GM19467 (cell line): Measurements from ENCODE around the gene MC4R.
"Not testable (repeated sequence)": the region's sequence is repeated elsewhere in the genome, so short reads cannot be mapped to it uniquely, and the experiment has no call there.

Experiments used
- ATAC-seq: cut with Tn5 transposase; IDR thresholded peaks from one replicate; pipeline ENCODE4 v1.9.1; 2021; ENCODE audit warnings: mild to moderate bottlenecking, moderate library complexity; ENCODE audit not compliant: unreplicated experiment

The MC4R gene

GRCh38 chr18:60372596-60372995 is at the start of gene MC4R:
Gene MC4R (minus strand): TSS chr18:60372775. CDS start chr18:60372349, 426 bp downstream.
- no peak for ATAC-seq

GRCh38 chr18:60422306-60422705 is 49.7 kb upstream of the MC4R start:
- not testable (repeated sequence) for ATAC-seq

GRCh38 chr18:60421356-60422118 is 49.0 kb upstream of the MC4R start:
- ATAC-seq: no peak

- no peak for ATAC-seq
Observed at GRCh38 chr18:60417946-60418345, 45.4 kb upstream of the MC4R start.

GRCh38 chr18:60413944-60414547 is 41.5 kb upstream of the MC4R start:
- ATAC-seq: peak; percentile 61

- no peak for ATAC-seq
Observed at GRCh38 chr18:60411715-60412114, 39.1 kb upstream of the MC4R start.

GRCh38 chr18:60406721-60407120 is 34.1 kb upstream of the MC4R start:
- no peak for ATAC-seq

GRCh38 chr18:60404486-60405085 is 32.0 kb upstream of the MC4R start:
- no peak for ATAC-seq

- ATAC-seq: no peak
Observed at GRCh38 chr18:60401346-60401745, 28.8 kb upstream of the MC4R start.

GRCh38 chr18:60391571-60392226 is 19.1 kb upstream of the MC4R start:
- no peak for ATAC-seq

GRCh38 chr18:60389314-60389713 is 16.7 kb upstream of the MC4R start:
- ATAC-seq: no peak

- no peak for ATAC-seq
Observed at GRCh38 chr18:60385693-60386092, 13.1 kb upstream of the MC4R start.

- no peak for ATAC-seq
Observed at GRCh38 chr18:60383893-60384292, 11.3 kb upstream of the MC4R start.

GRCh38 chr18:60377778-60378469 is 5.3 kb upstream of the MC4R start:
- ATAC-seq: no peak

GRCh38 chr18:60372132-60372531 is 443 bp downstream of the MC4R start:
- no peak for ATAC-seq

GRCh38 chr18:60358516-60358915 is 14.1 kb downstream of the MC4R start:
- ATAC-seq: no peak

GRCh38 chr18:60350941-60351340 is 21.6 kb downstream of the MC4R start:
- no peak for ATAC-seq

- no peak for ATAC-seq
Observed at GRCh38 chr18:60350150-60350549, 22.4 kb downstream of the MC4R start.

- no peak for ATAC-seq
Observed at GRCh38 chr18:60347526-60348045, 25.0 kb downstream of the MC4R start.

GRCh38 chr18:60339018-60339417 is 33.6 kb downstream of the MC4R start:
- no peak for ATAC-seq

GRCh38 chr18:60331890-60332289 is 40.7 kb downstream of the MC4R start:
- no peak for ATAC-seq
